IMR-90 (cell line): ENCODE measurements around the gene FAM78A. TPM values are rescaled to one million over a fixed set of nuclear protein-coding genes. Genes with fewer than 3 reads are reported as not detected.

Source experiments
- ATAC-seq: fragments of 200-7000 bp; cut with Tn5 transposase; 2 replicates; pipeline ENCODE4 v1.9.1; 2020; ENCODE audit warnings: low read depth, mild to moderate bottlenecking, moderate library complexity
- BruUV-seq: library from RNA; stranded (reverse); fragments of 400-500 nt; replicated peaks from 2 replicates; lab custom pipeline; 2021; lab: Mats Ljungman, UMichigan
- CTCF ChIA-PET: fragments of 300-600 bp; formaldehyde crosslinking; extraction: SDS; loops from one replicate; lab custom pipeline; 2021; ENCODE audit warnings: antibody characterized with exemption; lab: Yijun Ruan, JAX
- POLR2A ChIA-PET: fragments of 300-600 bp; sonication (Branson Sonifier 250); formaldehyde crosslinking; loops from one replicate; lab custom pipeline; 2022; ENCODE audit warnings: antibody characterized with exemption; ENCODE audit not compliant: unreplicated experiment; lab: Charles Lee
- DNase-seq: peaks from one replicate; pipeline ENCODE4 v3.0.0; 2013
- H2AFZ ChIP-seq: replicated peaks from 2 replicates; pipeline ENCODE3; 2013; ENCODE audit warnings: low read length, mild to moderate bottlenecking; ENCODE audit not compliant: poor library complexity
- H2AK5ac ChIP-seq: 2 replicates; pipeline ENCODE4 v1.6.1; 2013; ENCODE audit warnings: low read depth, low read length, inconsistent platforms
- H2AK9ac ChIP-seq: replicated peaks from 2 replicates; pipeline ENCODE3; 2013; ENCODE audit warnings: mild to moderate bottlenecking, low read depth, low read length, moderate library complexity; ENCODE audit not compliant: poor library complexity
- H2BK120ac ChIP-seq: 2 replicates; pipeline ENCODE4 v1.6.1; 2013; ENCODE audit warnings: low read depth, low read length, inconsistent platforms
- H2BK15ac ChIP-seq: 3 replicates; pipeline ENCODE4 v1.6.1; 2013; ENCODE audit warnings: low read depth, low read length, inconsistent platforms
- H2BK20ac ChIP-seq: 2 replicates; pipeline ENCODE4 v1.6.1; 2013; ENCODE audit warnings: low read depth, mild to moderate bottlenecking, inconsistent platforms, low read length, moderate library complexity
- H2BK5ac ChIP-seq: 2 replicates; pipeline ENCODE4 v1.6.1; 2013; ENCODE audit warnings: mild to moderate bottlenecking, low read depth, low read length, inconsistent platforms; ENCODE audit not compliant: poor library complexity, severe bottlenecking
- H3K14ac ChIP-seq: replicated peaks from 2 replicates; pipeline ENCODE4 v1.6.1; 2013; ENCODE audit warnings: low read depth, low read length, inconsistent platforms
- H3K18ac ChIP-seq: 2 replicates; pipeline ENCODE4 v1.6.1; 2013; ENCODE audit warnings: low read depth, low read length, control low read depth
- H3K23ac ChIP-seq: 2 replicates; pipeline ENCODE4 v1.6.1; 2013; ENCODE audit warnings: low read depth, low read length, inconsistent platforms
- H3K27ac ChIP-seq: 2 replicates; pipeline ENCODE4 v1.5.1; 2013; ENCODE audit warnings: mild to moderate bottlenecking, control low read depth, low read length; ENCODE audit not compliant: insufficient read depth
- H3K27me3 ChIP-seq: 2 replicates; pipeline ENCODE4 v1.6.1; 2013; ENCODE audit warnings: low read length; ENCODE audit not compliant: control insufficient read depth, insufficient read depth
- H3K36me3 ChIP-seq: 2 replicates; pipeline ENCODE4 v1.6.1; 2013; ENCODE audit warnings: low read length, mixed read lengths; ENCODE audit not compliant: control insufficient read depth, insufficient read depth
- H3K4ac ChIP-seq: 2 replicates; pipeline ENCODE4 v1.6.1; 2013; ENCODE audit warnings: low read depth, low read length, inconsistent platforms
- H3K4me1 ChIP-seq: 2 replicates; pipeline ENCODE4 v1.6.1; 2013; ENCODE audit warnings: low read length, mixed read lengths; ENCODE audit not compliant: control insufficient read depth, insufficient read depth
- H3K4me2 ChIP-seq: 2 replicates; pipeline ENCODE4 v1.6.1; 2013; ENCODE audit warnings: low read depth, mild to moderate bottlenecking, control low read depth, low read length, moderate library complexity
- H3K4me3 ChIP-seq: 2 replicates; pipeline ENCODE4 v1.5.1; 2013; ENCODE audit warnings: low read depth, mild to moderate bottlenecking, control low read depth, low read length, moderate library complexity; ENCODE audit not compliant: insufficient read depth
- H3K56ac ChIP-seq: 2 replicates; pipeline ENCODE4 v1.6.1; 2013; ENCODE audit warnings: low read length, inconsistent platforms; ENCODE audit not compliant: insufficient read depth; ENCODE audit errors: extremely low read depth
- H3K79me1 ChIP-seq, 2 experiments: 2 replicates each; pipeline ENCODE4 v1.6.1; 2013; ENCODE audit warnings: low read length in 2 of 2, inconsistent platforms in 1 of 2, low read depth in 1 of 2
- H3K9ac ChIP-seq: 2 replicates; pipeline ENCODE4 v1.6.1; 2013; ENCODE audit warnings: low read depth, low read length, control low read depth
- H3K9me1 ChIP-seq: 2 replicates; pipeline ENCODE4 v1.6.1; 2013; ENCODE audit warnings: low read length, inconsistent platforms; ENCODE audit not compliant: insufficient read depth
- H3K9me3 ChIP-seq: 2 replicates; pipeline ENCODE4 v1.6.1; 2013; ENCODE audit warnings: low read length; ENCODE audit not compliant: control insufficient read depth, insufficient read depth
- H4K20me1 ChIP-seq: 2 replicates; pipeline ENCODE4 v1.6.1; 2013; ENCODE audit warnings: low read length, inconsistent platforms; ENCODE audit not compliant: insufficient read depth
- H4K5ac ChIP-seq: 2 replicates; pipeline ENCODE4 v1.6.1; 2013; ENCODE audit warnings: mild to moderate bottlenecking, low read depth, low read length, control low read depth
- H4K8ac ChIP-seq, 2 experiments: 2 replicates each; pipeline ENCODE4 v1.6.1; 2013; ENCODE audit warnings: low read depth in 2 of 2, low read length in 2 of 2, control low read depth in 1 of 2, inconsistent platforms in 1 of 2
- H4K91ac ChIP-seq: 2 replicates; pipeline ENCODE4 v1.6.1; 2013; ENCODE audit warnings: low read depth, low read length, inconsistent platforms; ENCODE audit not compliant: insufficient read depth
- ELK1 ChIP-seq: fragments of 150-350 bp; IDR thresholded peaks from 2 replicates; pipeline ENCODE4 v1.6.1; 2016; ENCODE audit warnings: low read depth, mild to moderate bottlenecking, low read length, moderate library complexity, borderline replicate concordance
- MXI1 ChIP-seq: IDR thresholded peaks from 2 replicates; pipeline ENCODE4 v1.6.1; 2012; ENCODE audit warnings: low read depth, mild to moderate bottlenecking, low read length, moderate library complexity, borderline replicate concordance
- RFX5 ChIP-seq: IDR thresholded peaks from 2 replicates; pipeline ENCODE4 v1.8.0; 2012; ENCODE audit warnings: low read depth, mild to moderate bottlenecking, low read length, moderate library complexity
- SMC3 ChIP-seq: fragments of 150-350 bp; IDR thresholded peaks from 2 replicates; pipeline ENCODE4 v1.6.1; 2016; ENCODE audit warnings: low read depth, mild to moderate bottlenecking, antibody characterized with exemption, low read length, moderate library complexity
- WGBS, 2 experiments: methylation state at CpG; one replicate each; pipeline versions ENCODE4 v1.1.5 to v1.1.7; 2013; ENCODE audit warnings: missing lambda C conversion rate in 2 of 2; ENCODE audit not compliant: insufficient read length in 1 of 2; ENCODE audit errors: extremely low coverage in 2 of 2; 5-methylcytosine and 5-hydroxymethylcytosine counted together
- dilution Hi-C: fragments of 300-500 bp; cut with HindIII; formaldehyde crosslinking; loops from one replicate; pipeline ENCODE4 v1.14.3; 2018; ENCODE audit warnings: low sequenced_read_pairs; ENCODE audit not compliant: unreplicated experiment
- in situ Hi-C: fragments of 300-500 bp; cut with MboI; formaldehyde crosslinking; loops from 3 replicates; pipeline ENCODE4 v1.14.3; 2019; ENCODE audit warnings: low sequenced_read_pairs, inconsistent platforms, mixed read lengths
- intact Hi-C: fragments of 100-400 bp; cut with micrococcal nuclease; formaldehyde crosslinking; loops from 2 replicates; pipeline ENCODE4 v1.10.0; 2022
- polyA plus RNA-seq, 3 experiments: library from polyadenylated mRNA; depleted of rRNA; stranded (reverse); fragments of >200 nt; gene quantifications; 2 replicates each; pipeline ENCODE4 v1.2.3, GENCODE V29; 2012; ENCODE audit warnings: low replicate concordance in 1 of 3
- total RNA-seq: library from RNA; depleted of rRNA; stranded (reverse); fragments of >200 nt; gene quantifications from 2 replicates; pipeline ENCODE4 v1.2.3, GENCODE V29; 2012

Gene FAM78A
- total and polyA plus RNA-seq, 2 of the 4 experiments (the other 2 are of a cell fraction): 0.18 to 0.27 TPM

DNA sequence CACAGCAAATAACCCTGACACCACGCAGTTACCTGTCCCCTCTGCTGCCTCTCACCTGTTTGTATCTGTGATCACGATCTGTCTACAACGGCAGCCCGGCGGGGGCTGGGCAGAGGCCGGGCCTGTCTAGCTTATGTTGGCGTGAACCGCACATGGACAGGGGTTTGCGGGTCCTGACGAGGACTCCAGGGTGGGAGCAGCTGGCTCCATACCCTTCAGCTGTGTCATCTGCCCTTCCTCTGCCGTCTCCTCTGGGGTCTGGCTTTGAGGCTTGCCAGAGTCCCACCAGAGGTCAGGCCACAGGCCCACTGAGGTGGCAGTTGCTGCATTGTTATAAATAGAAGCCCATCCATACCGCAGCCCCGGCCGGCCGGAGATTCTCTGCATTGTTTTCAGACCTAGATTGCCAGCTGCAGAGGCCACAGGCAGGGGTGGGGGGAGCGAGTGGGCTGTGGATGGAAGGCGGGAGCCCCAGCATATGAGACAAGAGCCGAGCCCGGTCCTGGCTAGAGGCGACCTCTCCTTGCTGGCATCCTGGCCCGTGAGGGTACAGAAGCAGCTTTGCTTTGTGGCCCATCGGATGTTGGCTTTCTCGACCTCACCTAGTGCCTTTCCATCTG, 37.8 kb downstream of the FAM78A start:
- peak overlapping the region; percentile 40; the same call in 1 of the 2 replicates for H3K18ac ChIP-seq
- H3K14ac ChIP-seq: peak overlapping the region; percentile 79
- in situ Hi-C loops (no loop called here), dilution Hi-C loops (no loop called here), intact Hi-C loops (no loop called here)
- 74% methylated on average over 3 of the region's 23 CpGs; no CpG with 5 or more reads in 1 of the 2 experiments for WGBS, 2 experiments
- BruUV-seq: no TSS peak
- H4K5ac ChIP-seq: peak overlapping the region; percentile 28; the same call in 1 of the 2 replicates
- DNase-seq (peak; percentile 56), ATAC-seq (peak; percentile 50)
- H3K36me3 ChIP-seq: peaks cover 21% of the 10 kb centered on the region
- H2AFZ ChIP-seq: peak overlapping the region; percentile 75
- no peak overlapping the region for H3K56ac ChIP-seq
- H3K79me1 ChIP-seq: no peaks in the 10 kb centered on the region
- H3K27me3 ChIP-seq: no peaks in the 10 kb centered on the region
- no peaks in the 10 kb centered on the region for H4K20me1 ChIP-seq
- peak overlapping the region; percentile 36 for H2BK5ac ChIP-seq
- H3K27ac ChIP-seq: peak overlapping the region; percentile 5; the same call in 1 of the 2 replicates
- H3K9me3 ChIP-seq: no peaks in the 10 kb centered on the region
- no peak overlapping the region for H3K4me3 ChIP-seq
- H2BK20ac ChIP-seq: peak overlapping the region; percentile 47; the same call in 1 of the 2 replicates
- H3K4ac ChIP-seq: peak overlapping the region; percentile 61
- H4K8ac ChIP-seq: peak overlapping the region; percentile 75 to 89
- POLR2A ChIA-PET: interaction anchor here (0.9 kb wide), 1 partner anchor 11 kb away, joined by 22 read pairs; no protein-coding TSS in a partner anchor
- 0 out of 2 replicates have a peak overlapping the region, but pooled peaks have one; percentile 7 for H3K23ac ChIP-seq
- H3K4me2 ChIP-seq: peak overlapping the region; percentile 17; the same call in 1 of the 2 replicates
- H3K9ac ChIP-seq: no peak overlapping the region
- peak overlapping the region; percentile 76 for H2AK9ac ChIP-seq
- H2BK120ac ChIP-seq: peak overlapping the region; percentile 62
- TF ChIP-seq RFX5: no peak
- TF ChIP-seq ELK1: no peak
- TF ChIP-seq SMC3: no peak
- no peak for TF ChIP-seq MXI1
- peaks cover 7% of the 10 kb centered on the region for H3K4me1 ChIP-seq
- H4K91ac ChIP-seq: peak overlapping the region; percentile 58
- H2AK5ac ChIP-seq: peak overlapping the region; percentile 82
- CTCF ChIA-PET: interaction anchor here (0.5 kb wide), 1 partner anchor 224 kb away, joined by 3 read pairs; no protein-coding TSS in a partner anchor
- peaks cover 2% of the 10 kb centered on the region; the same call in 1 of the 2 replicates for H3K9me1 ChIP-seq
- peak overlapping the region; percentile 37; the same call in 1 of the 3 replicates for H2BK15ac ChIP-seq
